Stimulated activated naive CD4-positive, alpha-beta T cell (primary cell): ENCODE data around the gene ATP13A5.

Experiments used
- DNase-seq, 6 experiments: peaks; one replicate each; lab custom pipeline; 2025; lab: John Stamatoyannopoulos, UW

ATP13A5 gene

GRCh38 chr3:193345431-193345830, 33.1 kb downstream of the ATP13A5 start:
- no peak for DNase-seq

GRCh38 chr3:193344486-193344885, 34.1 kb downstream of the ATP13A5 start:
- no peak for DNase-seq

DNA sequence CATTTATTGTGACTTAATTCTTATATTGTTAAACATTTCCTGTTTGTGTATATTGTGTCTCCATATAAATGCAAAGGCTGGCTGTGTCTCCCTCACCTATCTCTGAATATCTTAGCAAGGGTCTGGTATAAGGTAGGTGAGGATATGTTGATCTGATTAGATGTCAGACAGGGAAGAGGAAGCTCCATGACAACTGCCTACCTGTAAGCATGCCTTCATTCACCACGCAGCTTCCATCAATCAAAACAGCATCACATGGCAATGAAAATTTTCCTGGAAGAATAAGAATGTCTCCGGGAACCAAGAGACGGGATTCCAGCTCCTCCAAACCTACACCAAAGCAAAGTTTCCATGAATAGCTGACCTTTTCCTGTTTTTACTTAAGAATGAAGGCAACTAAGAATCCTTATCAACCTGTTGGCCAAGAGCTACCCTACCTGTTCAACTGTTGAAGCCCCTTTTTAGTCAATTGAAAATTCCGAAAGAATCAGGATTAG, 34.8 kb downstream of the ATP13A5 start:
- no peak for DNase-seq

- no peak for DNase-seq
Measured at GRCh38 chr3:193342551-193342950, 36.0 kb downstream of the ATP13A5 start.

- DNase-seq = no peak
Measured at GRCh38 chr3:193335031-193335430, 43.5 kb downstream of the ATP13A5 start.

- no peak for DNase-seq
Measured at GRCh38 chr3:193333229-193333628, 45.3 kb downstream of the ATP13A5 start.

GRCh38 chr3:193330555-193331204, 47.9 kb downstream of the ATP13A5 start:
- no peak for DNase-seq

- DNase-seq = no peak
Measured at GRCh38 chr3:193317682-193318300, 60.8 kb downstream of the ATP13A5 start.

GRCh38 chr3:193314161-193314560, 64.4 kb downstream of the ATP13A5 start:
- no peak for DNase-seq

GRCh38 chr3:193313061-193313958, 65.2 kb downstream of the ATP13A5 start:
- no peak for DNase-seq

GRCh38 chr3:193310914-193311723, 67.4 kb downstream of the ATP13A5 start:
- no peak for DNase-seq

DNA sequence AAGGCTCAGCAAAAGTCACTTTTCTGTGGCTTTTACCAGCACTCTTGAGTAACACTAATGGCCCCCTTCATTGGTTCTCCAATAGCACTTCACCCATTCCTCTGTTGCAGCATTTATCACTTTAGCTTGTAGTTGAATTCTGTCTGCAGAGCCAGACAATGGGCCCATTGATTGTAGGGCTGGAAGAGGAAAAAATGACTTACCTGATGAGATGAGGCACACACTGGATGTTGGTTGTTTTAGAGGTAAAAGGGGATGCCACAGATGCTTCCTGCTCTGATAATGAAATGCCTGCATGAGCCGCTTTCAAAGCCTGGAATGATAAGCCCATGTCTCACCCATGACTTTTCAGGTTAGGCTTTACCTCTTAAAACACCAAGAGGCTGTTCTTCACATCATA, 73.2 kb downstream of the ATP13A5 start:
- DNase-seq = no peak

DNA sequence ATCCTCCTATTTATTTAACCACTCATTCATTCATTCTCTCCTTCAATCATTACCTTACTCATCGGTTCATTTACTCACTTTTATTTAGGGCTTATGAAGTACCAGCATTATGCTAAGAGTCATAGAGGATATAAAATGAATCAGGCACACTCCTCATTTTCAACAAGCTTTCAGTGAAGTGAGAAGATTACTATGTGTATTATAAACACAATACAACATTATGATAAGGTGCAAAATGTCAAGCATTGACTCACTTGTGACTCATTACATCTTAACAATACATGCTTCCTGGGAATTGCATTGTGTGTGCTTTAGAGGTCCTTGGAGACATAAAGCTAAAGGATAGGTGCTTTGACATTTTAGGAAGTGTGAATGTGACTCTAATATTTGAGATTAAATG, 77.1 kb downstream of the ATP13A5 start:
- DNase-seq = no peak

- no peak for DNase-seq
Measured at GRCh38 chr3:193297421-193297820, 81.1 kb downstream of the ATP13A5 start.

GRCh38 chr3:193295985-193296384, 82.6 kb downstream of the ATP13A5 start:
- no peak for DNase-seq

- DNase-seq = no peak
Measured at GRCh38 chr3:193292386-193292785, 86.2 kb downstream of the ATP13A5 start.

DNA sequence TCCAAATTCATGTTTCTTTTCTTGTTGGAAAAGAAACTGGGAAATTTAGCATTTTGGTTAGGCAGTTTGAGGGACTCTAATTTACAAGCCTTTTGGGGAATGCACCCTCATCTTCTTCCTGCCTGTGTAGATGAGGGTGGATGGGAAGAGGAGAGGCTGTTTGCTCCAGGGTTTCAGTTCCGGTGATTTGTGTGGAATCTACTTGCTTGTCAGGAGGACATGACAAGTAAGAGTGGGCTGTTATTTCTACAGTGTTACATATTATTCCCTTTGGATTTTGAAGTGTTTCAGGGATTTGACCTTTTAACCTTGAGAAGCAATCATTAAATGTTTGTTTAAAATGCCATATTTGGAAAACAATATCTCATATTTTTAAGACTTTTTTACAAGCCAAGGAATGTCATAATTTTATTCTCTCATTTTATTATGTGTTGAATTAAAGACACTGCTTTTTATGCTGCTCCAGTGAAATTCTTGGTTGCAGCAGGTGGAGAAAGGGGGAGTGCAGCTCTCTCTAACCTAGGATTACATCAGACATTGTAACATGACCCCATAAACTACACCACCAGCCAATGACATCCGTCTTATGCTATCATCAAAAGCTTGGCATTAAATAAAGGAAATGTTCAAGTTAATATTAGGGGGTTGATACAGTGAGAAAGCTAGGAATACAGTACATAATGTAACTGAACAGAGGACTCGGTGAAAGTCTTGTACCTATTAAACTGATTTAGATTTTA, 107.3 kb downstream of the ATP13A5 start:
- DNase-seq = no peak

DNA sequence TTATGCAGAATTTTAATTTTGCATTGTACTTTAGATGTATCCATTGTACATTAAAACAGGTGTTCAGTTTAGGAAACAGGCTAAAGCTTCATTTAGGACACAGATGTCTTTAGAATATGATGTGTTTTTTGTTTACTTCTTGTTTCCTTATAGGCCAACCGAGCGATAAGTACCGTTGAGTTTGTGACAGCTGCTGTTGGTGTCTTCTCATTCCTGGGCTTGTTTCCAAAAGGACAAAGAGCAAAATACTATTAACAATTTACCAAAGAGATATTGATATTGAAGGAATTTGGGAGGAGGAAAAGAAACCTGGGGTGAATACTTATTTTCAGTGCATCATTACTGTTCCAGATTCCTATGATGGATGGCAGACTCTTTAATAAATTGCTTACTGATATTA, 108.1 kb downstream of the ATP13A5 start:
- DNase-seq = no peak

DNA sequence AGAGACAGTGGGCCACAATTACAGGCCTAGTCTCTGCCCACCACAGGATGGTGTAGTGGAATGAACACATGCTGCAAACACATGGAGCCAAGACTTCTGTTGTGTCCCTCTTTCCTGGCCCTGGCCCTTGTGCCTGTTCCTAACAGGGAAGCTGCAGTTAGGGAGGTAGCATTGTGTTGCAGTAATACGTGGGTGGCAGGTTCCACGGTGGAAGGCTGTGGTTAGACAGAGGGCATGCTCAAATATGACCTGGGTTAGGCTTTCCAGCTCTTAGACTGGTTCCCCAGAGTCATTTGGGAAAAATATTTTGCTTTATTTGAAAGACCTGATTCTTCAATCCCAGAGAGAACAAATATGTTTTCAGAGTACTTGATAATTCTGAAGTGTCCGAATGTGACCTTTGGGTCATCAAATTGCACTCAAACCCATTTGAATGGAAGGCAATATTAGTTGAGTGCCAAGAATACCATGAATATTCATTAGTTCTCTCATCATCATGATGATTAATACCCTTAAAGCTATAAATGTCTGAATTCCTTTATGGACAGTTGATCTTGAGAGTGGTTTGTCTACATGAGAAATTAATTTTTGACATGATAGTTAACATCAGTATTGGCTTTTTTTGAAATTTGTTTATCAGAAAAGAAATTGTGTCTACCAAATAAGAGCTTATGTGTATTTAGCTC, 109.1 kb downstream of the ATP13A5 start:
- no peak for DNase-seq

DNA sequence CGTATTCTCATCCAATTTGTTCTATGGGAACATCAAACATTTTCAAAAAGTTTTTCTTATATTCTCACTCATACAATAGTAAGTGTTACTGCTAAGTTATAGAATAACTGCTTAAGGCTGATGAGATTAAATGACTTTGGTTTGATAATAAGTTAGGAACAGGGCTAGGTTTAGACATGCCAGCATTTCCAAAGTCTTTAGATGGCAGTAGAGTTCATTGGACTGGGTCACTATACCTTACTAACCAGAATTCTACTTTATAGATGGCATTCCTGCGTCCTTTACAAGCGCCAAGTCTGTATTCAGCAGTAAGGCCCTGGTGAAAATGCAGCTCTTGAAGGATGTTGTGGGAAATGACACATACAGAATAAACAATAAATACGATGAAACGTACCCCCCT, 115.8 kb downstream of the ATP13A5 start:
- DNase-seq = no peak

- no peak for DNase-seq
Measured at GRCh38 chr3:193261970-193262369, 116.6 kb downstream of the ATP13A5 start.
